Activated naive CD8-positive, alpha-beta T cell treated with anti-CD3 and anti-CD28 coated beads, Interleukin-2, amount 50 U/mL, for 16 hours (primary cell): ENCODE data around the gene GTPBP3.
A peak's percentile ranks its signal among the peaks of the same experiment; 100 is the strongest.

Experiments
- DNase-seq: peaks from one replicate; pipeline ENCODE4 v3.0.0-alpha.2; 2020; ENCODE audit warnings: low read depth, low spot score

GTPBP3 gene

DNA sequence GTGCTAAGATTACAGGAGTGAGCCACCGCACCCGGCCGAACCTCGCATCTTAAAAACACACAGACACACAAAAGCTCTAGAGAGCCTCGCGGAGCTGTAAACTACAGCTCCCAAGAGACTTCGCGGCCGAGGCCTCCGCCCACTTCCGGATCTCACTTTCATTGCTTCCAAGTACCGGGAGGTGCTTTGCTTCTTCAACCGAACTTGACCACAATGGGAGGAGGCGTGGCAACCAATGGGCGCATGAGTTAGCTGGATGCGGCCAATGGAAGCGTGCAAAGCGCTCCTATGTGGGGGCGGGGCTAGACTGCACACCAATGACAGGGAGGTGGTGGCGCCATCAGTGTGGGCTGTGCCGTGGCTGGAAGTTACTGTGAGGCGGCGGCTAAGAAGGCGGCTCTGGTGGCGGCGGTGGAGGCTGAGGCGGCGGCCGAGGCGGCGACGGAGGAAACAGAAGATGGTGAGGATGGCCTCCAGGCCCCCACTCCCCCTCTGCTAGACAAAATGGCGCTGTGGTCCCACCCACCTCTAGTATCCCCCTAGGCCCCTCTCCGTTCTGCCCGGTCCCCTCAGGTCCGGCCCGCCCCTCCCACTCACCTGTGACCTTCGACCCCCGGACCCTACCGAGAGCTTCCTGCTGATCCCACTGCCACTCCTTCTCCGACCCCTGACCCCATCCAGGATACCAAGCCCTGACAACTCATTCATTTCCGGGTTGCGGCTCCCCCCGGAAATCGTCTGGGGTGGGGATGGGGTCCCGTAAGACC lies 28.0 kb upstream of the GTPBP3 start, which contains the start of gene DDA1:
Gene DDA1 (plus strand): TSS at position 366 of the 767 bp plus-strand sequence. CDS start 92 bp downstream, at position 458.
- DNase-seq: peak; percentile 99

DNA sequence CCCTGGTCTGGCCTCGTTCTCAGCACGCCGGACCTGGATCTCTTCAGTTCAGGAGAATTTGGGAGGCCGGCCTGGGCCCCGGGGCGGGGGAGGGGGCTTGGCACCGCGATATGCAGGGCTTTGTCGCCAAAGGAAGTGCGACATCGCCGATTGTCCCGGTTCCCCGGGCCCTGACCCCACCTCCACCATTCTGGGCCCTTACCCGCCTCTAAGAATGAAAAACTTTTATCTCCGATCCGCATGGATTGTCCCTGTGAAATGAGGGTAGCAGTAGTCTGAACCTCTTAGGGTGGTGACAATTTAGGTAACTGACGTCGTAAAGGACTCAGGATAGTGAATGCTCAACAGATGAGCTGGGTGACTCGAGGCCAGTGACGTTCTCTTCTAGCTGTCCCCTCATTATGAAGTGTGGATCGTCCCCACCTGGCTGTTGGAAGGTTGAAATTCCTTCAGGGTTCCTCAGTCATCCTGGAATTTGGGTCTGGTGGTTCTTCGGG lies 27.3 kb upstream of the GTPBP3 start:
- DNase-seq: no peak

DNA sequence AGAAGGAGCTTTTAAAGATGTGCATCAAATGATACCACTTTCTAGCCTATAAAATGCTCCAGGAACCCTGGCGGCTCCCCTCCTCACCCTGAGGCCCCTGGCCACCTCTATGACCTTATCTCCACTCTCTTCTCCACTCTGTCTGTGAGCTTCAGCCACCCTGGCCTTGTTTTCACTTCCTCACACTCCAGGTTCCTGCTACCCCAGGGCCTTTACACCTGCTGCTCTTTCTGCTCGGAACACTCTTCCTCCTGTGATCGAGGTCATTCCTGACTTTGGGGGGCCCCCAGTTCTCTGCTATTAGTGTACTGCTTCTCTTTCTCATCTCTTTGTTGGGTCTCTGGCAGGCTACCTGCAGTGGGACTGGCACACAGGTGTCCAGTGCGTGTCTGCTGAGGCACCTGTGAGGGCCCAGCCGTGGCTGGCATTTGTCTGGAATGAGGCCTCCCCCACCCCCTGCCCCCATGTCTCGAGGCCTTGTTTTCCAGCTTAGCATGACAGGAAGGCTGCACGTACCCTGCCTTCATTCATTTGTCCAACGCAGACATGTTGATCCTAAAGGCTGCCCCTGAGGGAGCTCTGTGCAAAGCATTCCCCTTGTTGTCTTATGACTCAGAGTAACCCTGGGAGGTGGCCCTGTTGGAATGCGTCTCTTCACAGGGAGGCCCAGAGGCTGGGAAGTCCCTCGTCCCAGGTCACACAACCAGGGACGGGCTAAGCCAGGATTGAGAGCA lies 25.7 kb upstream of the GTPBP3 start:
- DNase-seq: no peak

GRCh38 chr19:17312189-17313113 lies 24.9 kb upstream of the GTPBP3 start:
- no peak for DNase-seq

GRCh38 chr19:17314007-17314593 lies 23.3 kb upstream of the GTPBP3 start:
- DNase-seq: no peak

- no peak for DNase-seq
These were observed 18.4 kb upstream of the GTPBP3 start for GRCh38 chr19:17318966-17319365.

DNA sequence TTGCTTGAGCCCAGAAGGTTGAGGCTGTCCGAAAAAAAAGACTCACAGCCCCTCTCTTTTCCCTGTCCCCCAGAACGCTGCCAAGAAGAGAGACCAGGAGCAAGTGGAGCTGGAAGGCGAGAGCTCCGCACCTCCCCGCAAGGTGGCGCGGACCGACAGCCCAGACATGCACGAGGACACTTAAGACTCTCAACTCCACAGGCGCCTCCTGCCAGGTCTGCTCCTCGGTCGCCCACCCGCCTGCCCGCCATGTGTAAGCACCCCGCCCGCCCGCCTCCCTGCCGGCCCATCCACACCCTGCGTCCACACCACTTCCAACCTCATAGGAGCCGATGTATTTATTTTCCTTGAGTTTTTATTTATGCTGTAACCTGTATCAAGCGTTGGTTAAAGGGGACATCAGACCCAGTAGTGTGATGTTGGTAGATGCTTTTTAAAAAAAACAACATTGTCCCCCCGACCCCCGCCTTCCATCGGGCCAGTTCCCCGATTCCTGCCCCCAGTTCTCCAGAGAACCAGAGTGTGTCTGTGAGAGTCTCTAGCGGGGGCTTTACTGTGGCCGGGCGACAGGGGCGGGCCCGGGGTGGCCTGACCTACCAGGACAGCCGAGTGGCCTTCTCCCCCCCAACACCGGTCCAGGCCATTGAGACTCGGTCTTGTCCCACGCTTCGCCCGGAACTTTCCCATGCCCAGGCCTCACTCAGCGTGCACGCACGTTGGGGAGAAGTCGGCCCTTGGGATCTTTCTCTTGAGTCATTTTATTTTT lies 17.7 kb upstream of the GTPBP3 start:
- no peak for DNase-seq

DNA sequence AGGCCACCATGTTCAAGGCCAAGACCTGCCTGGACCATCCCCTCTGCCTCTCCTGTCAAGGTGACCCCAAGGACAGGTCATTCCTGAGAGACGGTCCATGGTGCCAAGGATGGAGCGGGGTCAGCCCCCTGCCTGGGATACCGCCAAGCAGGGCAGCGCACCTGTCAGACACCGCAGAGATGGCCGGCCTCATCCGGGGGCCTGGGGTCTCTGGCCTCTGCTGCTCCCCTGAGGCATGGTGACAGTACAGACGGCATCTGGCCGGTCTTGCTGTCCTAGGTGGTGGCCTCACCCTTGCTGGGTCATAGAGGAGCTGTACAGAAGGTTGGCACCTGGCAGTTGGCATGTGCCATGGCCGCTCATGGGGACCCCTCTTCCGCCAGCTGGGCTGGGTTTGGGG lies 16.9 kb upstream of the GTPBP3 start:
- no peak for DNase-seq

GRCh38 chr19:17321655-17322489 lies 15.5 kb upstream of the GTPBP3 start:
- no peak for DNase-seq

- no peak for DNase-seq
These were observed 14.5 kb upstream of the GTPBP3 start for GRCh38 chr19:17322854-17323253.

- no peak for DNase-seq
These were observed 13.9 kb upstream of the GTPBP3 start for GRCh38 chr19:17323300-17323963.

- no peak for DNase-seq
These were observed 13.4 kb upstream of the GTPBP3 start for GRCh38 chr19:17323964-17324332.

GRCh38 chr19:17324357-17325114 lies 12.8 kb upstream of the GTPBP3 start:
- no peak for DNase-seq

- no peak for DNase-seq
These were observed 12.2 kb upstream of the GTPBP3 start for GRCh38 chr19:17325133-17325532.

- DNase-seq: no peak
These were observed 11.3 kb upstream of the GTPBP3 start for GRCh38 chr19:17325881-17326594.

DNA sequence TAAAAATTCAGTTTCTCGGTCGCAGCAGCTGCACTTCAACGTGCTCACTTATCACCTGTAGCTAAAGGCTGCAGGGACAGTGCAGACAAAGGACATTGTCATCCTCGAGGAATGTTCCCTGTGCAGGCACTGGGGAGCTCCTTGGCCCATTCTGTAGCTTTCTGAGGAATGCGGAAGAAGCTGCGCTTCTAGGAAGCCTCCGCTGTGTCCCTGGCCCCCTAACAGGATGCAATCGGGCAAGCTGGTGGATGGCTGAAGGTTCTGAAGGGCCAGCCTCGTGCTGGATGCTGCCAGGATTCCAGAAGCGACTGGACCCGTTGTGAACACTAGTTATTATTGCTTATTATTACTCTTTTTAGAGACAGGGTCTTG lies 10.8 kb upstream of the GTPBP3 start:
- no peak for DNase-seq

GRCh38 chr19:17327068-17327653 lies 10.2 kb upstream of the GTPBP3 start:
- no peak for DNase-seq
